Activated CD8-positive, alpha-beta memory T cell treated with anti-CD3 and anti-CD28 coated beads for 36 hours (primary cell): ENCODE results near the gene ITPR1. TPM values are rescaled to one million over a fixed set of nuclear protein-coding genes. Genes with fewer than 3 reads are reported as not detected.

ENCODE experiments used
- CTCF ChIA-PET: fragments of 350-600 bp; sonication (Branson Sonifier 250); formaldehyde crosslinking; loops from one replicate; lab custom pipeline; 2021; ENCODE audit warnings: antibody characterized with exemption; lab: Charles Lee
- POLR2A ChIA-PET: fragments of 350-600 bp; sonication (Branson Sonifier 250); formaldehyde crosslinking; loops from one replicate; lab custom pipeline; 2021; ENCODE audit warnings: antibody characterized with exemption; lab: Charles Lee
- total RNA-seq, 2 experiments: library from RNA; stranded (reverse); gene quantifications; one replicate each; pipeline ENCODE4 v1.2.3, GENCODE V29; 2021

Gene ITPR1
- total RNA-seq, 2 experiments from 2014 or later = 83.2 to 85.1 TPM

DNA sequence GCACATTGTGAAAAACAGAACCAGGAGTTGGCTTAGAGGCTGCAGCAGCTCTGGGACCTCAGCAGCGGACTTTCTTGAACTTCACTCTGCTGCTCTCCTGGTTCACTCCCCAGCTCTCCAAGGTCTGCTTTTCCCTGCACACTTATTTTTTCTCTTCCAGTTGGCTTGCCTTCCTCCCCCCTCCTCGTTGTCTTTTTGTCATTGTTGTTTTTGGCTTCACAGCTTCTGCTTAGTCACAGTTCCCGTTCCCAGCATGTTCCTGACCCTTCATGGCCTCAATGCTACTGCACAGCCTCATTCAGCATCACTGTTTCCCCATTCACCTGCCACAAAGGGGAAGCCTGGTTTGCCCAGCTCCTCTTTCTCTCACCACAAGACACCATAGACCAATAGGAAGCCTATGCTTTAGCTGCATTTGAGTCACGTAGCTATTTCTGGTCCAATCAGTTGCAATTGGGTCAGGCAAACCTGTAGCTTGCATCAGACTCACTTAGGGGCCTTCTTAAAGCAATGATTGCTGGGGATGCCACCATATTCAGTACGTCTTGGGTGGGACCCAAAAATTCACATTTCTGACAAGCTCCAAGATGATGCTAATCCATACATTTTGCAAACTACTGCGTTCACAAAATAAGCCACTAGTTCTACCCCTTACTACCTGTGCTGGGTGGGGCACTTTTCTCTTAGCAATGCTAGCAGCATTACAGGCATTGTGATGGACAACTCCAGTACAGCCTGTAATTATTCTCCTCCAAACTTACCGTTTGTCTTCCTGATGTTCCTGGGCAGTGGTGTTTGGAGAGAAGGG, 18.3 kb upstream of the ITPR1 start:
- ChIA-PET POLR2A (interaction anchor here (1.2 to 1.6 kb wide), 2 partner anchors 18 to 20 kb away, joined by 5 to 9 read pairs; partner anchors contain the start of gene ITPR1), CTCF (no interaction called here)

GRCh38 chr3:4475804-4476203, 17.3 kb upstream of the ITPR1 start:
- CTCF ChIA-PET = interaction anchor here (1.5 kb wide), 1 partner anchor 18 kb away, joined by 6 read pairs; no protein-coding TSS in a partner anchor
- POLR2A ChIA-PET = interaction anchor here (1.6 kb wide), 1 partner anchor 19 kb away, joined by 5 read pairs; no protein-coding TSS in a partner anchor

DNA sequence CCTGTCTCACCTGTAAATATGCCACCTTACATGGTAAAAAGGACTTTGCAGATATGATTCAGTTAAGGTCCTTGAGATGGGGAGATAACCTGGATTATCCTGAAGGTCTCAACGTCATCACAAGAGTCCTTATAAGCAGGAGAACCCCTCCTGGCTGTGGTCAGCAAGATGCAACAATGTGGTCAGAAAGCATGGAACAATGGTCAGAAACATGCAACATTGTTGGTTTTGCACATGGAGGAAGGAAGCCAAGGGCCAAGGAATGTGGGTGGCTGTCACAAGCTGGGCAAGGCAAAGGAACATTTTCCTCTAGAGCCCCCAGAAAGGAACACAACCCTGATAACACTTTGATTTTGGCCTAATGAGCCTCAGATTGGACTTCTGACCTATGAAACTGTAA, 16.7 kb upstream of the ITPR1 start:
- ChIA-PET CTCF (interaction anchor here (1.5 kb wide), 1 partner anchor 17 kb away, joined by 6 read pairs; no protein-coding TSS in a partner anchor), POLR2A (no interaction called here)

GRCh38 chr3:4478261-4478660, 14.9 kb upstream of the ITPR1 start:
- POLR2A ChIA-PET = no interaction called here
- CTCF ChIA-PET = no interaction called here

- ChIA-PET CTCF (interaction anchor here (2.6 kb wide), 1 partner anchor 28 kb away, joined by 11 read pairs; no protein-coding TSS in a partner anchor), POLR2A (interaction anchor here (1.8 to 3.2 kb wide), 4 partner anchors 13 to 27 kb away, joined by 9 to 41 read pairs (median 20); partner anchors contain the start of gene SUMF1)
These were observed 1.3 kb upstream of the ITPR1 start for GRCh38 chr3:4491855-4492207.

DNA sequence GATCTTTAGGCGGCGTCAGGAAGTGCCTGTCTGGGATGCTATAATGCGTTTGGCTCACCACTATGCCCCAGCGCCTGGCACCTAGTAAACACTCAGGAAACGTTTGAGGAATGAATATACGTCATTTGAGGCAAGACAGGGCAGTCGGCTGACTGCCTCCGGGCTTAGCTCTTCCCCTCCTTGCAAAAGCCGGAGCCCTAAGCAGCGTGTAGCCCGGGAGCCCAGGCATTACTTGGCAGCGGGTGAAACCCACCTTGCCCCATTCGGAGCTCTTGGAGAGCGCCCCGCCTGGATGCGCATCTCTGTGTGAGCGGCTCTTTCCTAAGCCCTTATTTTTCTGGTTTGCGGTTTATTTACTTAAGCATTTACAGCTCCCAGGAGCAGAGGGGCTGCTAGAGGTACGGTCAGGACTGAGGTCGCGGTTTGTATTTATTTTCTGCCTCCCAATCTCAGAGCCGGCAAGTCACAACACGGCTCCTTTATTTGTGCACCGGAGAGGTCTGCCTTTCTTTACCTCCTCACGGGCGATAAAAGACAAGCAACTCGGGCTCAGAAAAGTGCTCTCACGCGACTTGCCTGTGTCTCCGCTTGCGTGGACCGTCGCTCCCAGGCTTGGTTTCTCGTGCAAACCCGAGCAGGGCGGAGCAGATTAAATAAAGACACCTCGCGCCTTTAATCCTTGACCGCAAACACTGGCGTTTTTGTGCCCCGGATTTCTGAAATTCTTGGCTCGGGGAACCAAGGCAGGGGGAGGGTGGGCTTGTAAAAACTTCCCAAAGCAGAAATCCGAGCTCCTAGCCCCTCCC, 737 bp upstream of the ITPR1 start:
- ChIA-PET POLR2A (interaction anchor here (0.6 to 3.2 kb wide), 16 partner anchors 12 to 1391 kb away, joined by 3 to 41 read pairs (median 6); partner anchors contain the start of gene SUMF1), CTCF (interaction anchor here (0.6 to 2.6 kb wide), 6 partner anchors 27 to 696 kb away, joined by 3 to 11 read pairs (median 4); no protein-coding TSS in a partner anchor)

GRCh38 chr3:4493941-4494894, 1.1 kb downstream of the ITPR1 start:
- ChIA-PET POLR2A (interaction anchor here (0.5 to 3.2 kb wide), 15 partner anchors 10 to 705 kb away, joined by 3 to 41 read pairs (median 4); partner anchors contain the start of gene SUMF1), CTCF (interaction anchor here (0.7 to 2.5 kb wide), 9 partner anchors 10 to 143 kb away, joined by 3 to 10 read pairs (median 6); no protein-coding TSS in a partner anchor)

DNA sequence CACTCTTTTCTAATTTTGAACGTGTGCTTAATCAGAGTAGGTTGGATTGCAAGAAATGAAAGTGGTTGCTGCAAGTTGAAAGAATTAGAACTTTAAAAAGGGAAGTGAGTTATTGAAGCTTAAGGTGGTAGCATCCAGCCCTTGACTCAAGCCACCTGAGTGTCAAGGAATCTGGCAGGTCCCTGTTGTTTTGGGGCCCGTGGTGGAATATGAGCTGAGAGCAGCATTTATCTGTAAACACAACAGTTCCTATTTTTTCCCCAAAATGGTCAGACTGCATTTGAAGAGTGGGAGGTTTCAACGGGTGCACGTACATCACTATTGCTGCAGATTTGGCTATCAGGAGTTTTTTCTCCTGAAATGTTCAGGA, 1.7 kb downstream of the ITPR1 start:
- POLR2A ChIA-PET = interaction anchor here (1.0 to 3.2 kb wide), 4 partner anchors 20 to 144 kb away, joined by 4 to 41 read pairs (median 6); partner anchors contain the start of gene SUMF1
- CTCF ChIA-PET = interaction anchor here (1.3 to 2.5 kb wide), 3 partner anchors 10 to 144 kb away, joined by 8 to 10 read pairs (median 9); no protein-coding TSS in a partner anchor

DNA sequence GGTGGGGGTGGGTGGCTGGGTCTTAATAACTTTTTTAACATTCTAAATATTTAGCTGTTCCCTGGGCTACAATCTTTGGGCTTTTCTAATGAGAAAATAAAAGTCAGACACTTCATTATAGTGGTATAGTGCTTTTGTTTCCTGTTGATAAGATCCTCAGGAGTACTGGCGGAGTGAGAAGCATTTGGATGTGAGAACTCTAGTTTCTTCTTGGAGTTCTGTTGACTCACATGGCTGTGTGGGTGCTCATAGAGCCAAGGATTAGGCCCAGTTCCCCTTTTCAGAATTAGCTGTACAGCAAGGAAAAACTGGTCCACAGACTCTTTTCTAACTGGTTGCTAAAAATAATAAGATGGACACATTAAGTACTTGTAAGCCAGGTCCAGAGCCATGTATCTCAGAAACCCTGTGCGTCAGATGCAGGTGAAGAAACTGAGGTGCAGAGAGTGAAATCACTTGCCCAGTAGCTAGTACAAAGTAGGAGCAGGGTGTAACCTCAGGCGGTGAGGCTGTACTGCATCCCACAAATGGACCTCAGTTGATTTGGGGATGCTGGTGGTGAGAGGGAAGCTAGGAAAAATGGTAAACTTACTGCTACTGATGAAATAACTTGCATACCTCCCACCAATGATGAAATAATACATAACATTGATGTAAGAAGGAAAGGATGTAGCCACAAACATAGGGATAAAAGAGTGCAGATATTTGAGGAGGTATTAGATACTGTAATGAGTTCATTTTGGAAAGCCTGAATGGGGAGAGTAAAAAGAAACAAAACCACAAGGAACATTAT, 2.3 kb downstream of the ITPR1 start:
- ChIA-PET POLR2A (interaction anchor here (1.5 to 1.9 kb wide), 2 partner anchors 21 to 145 kb away, joined by 5 to 7 read pairs; no protein-coding TSS in a partner anchor), CTCF (interaction anchor here (0.9 to 2.5 kb wide), 2 partner anchors 9 to 112 kb away, joined by 4 to 10 read pairs; no protein-coding TSS in a partner anchor)

DNA sequence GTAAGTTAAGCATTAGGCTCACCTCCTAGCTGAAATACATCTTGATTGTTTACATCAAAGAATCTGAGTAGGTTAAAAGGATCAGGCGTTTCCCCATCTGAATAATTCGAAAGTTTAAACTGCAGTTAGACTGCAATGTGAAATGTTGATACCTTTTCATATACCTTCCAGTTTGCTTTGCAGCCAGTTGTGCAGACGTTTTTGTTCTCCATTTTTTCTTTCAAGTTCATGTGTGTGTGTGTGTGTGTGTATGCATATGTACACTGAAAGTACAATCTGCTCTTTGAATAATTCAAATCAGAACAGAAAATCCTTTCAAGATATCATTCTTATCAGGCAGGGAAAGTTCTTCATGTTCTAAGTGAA, 2.9 kb downstream of the ITPR1 start:
- POLR2A ChIA-PET = interaction anchor here (1.5 kb wide), 1 partner anchor 21 kb away, joined by 5 read pairs; no protein-coding TSS in a partner anchor
- CTCF ChIA-PET = interaction anchor here (0.9 to 2.5 kb wide), 2 partner anchors 9 to 112 kb away, joined by 4 to 10 read pairs; no protein-coding TSS in a partner anchor

- CTCF ChIA-PET = interaction anchor here (0.8 kb wide), 1 partner anchor 22 kb away, joined by 3 read pairs; no protein-coding TSS in a partner anchor
- POLR2A ChIA-PET = no interaction called here
These were observed 4.0 kb downstream of the ITPR1 start for GRCh38 chr3:4497005-4497692.

- ChIA-PET POLR2A (no interaction called here), CTCF (interaction anchor here (0.8 kb wide), 1 partner anchor 21 kb away, joined by 3 read pairs; no protein-coding TSS in a partner anchor)
These were observed 4.7 kb downstream of the ITPR1 start for GRCh38 chr3:4497843-4498324.

DNA sequence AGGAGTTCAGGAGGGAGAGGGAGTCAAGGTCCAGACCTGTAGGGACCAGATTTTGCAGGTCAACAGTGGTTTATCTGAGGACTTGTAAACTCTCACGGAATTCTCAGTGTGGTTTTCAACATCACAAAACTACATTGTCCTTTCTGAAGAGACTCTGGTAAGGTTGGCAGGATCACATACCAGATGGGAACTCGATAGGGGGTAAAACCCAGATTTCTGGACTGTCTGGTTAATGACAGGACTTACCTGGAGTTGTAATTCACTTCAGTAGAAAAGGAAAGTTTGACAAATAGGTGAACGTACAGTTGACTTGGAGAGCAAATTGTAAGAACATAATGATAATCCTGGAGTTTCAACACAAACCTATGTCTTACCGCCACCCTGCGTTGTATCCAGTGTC, 5.3 kb downstream of the ITPR1 start:
- ChIA-PET POLR2A (no interaction called here), CTCF (no interaction called here)

DNA sequence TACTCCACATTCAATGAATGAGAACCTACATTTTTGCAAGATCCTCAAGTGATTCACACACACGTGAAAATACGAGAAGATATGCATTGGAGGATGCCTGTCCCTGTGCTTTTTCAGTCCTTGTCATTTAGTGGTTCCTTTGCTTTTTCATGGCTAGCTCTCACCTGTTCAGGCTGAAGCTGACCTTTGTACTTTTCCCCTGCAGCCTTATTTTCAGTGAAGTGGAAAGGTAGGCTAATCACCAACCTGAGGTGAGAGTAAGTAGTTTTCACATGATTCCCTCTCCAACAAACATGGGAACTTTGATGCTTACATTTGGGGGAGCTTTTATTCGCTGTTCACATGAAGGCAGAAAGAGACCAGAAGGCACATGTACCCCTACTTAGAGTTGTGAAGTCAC, 8.3 kb downstream of the ITPR1 start:
- POLR2A ChIA-PET = no interaction called here
- CTCF ChIA-PET = no interaction called here

- POLR2A ChIA-PET = no interaction called here
- CTCF ChIA-PET = no interaction called here
These were observed 8.8 kb downstream of the ITPR1 start for GRCh38 chr3:4501927-4502326.

DNA sequence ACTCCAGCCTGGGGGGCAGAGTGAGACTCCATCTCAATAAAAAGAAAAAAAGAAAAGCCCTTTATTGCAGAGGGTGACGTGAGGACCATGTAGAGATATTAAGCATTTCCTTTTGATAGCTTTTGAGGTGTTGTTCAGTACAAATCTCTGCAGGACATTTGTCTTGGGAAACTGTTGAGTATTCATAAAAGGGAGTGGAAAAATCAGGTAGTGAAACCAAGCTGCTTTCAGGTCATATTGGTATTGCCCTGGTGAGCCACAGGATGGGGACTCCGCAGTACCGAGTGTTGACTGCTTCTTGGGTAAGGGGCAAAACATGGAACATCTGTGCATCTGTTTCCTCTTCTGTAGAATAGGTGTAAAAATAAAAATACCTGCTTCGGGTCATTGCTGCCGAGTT, 9.9 kb downstream of the ITPR1 start:
- ChIA-PET POLR2A (interaction anchor here (2.8 kb wide), 1 partner anchor 10 kb away, joined by 25 read pairs; the partner anchor contains the start of gene ITPR1), CTCF (interaction anchor here (0.6 kb wide), 1 partner anchor 136 kb away, joined by 3 read pairs; no protein-coding TSS in a partner anchor)
